HepG2 (cell line): ENCODE results near the gene MED1. TPM values are rescaled to one million over a fixed set of nuclear protein-coding genes. Genes with fewer than 3 reads are reported as not detected.

ENCODE experiments used
- ATAC-seq: fragments of 200-7000 bp; cut with Tn5 transposase; 3 replicates; pipeline ENCODE4 v1.9.1; 2020; ENCODE audit warnings: mild to moderate bottlenecking, moderate library complexity
- BruUV-seq: library from RNA; stranded (reverse); fragments of 400-500 nt; replicated peaks from 2 replicates; lab custom pipeline; 2021; lab: Mats Ljungman, UMichigan
- CTCF ChIA-PET: fragments of 300-600 bp; formaldehyde crosslinking; extraction: SDS; loops from one replicate; lab custom pipeline; 2021; ENCODE audit warnings: low total read pairs, inconsistent platforms, low intra/inter-chr PET ratio; lab: Yijun Ruan, JAX
- POLR2A ChIA-PET: fragments of 350-600 bp; sonication (Branson Sonifier 250); formaldehyde crosslinking; loops from one replicate; lab custom pipeline; 2020; ENCODE audit warnings: antibody characterized with exemption, inconsistent platforms; lab: Yijun Ruan, JAX
- DNase-seq: peaks from one replicate; pipeline ENCODE4 v3.0.0-alpha.2; 2015; ENCODE audit warnings: low spot score
- FAIRE-seq: peaks from 3 replicates; lab custom pipeline; 2011; peaks lifted over from hg19 to GRCh38; lab: Jason Lieb, UNC
- H2AFZ ChIP-seq: one replicate; pipeline ENCODE4 v1.6.1; 2011; ENCODE audit warnings: low read length, inconsistent platforms
- H3K27ac ChIP-seq: fragments of 300-600 bp; 3 replicates; pipeline ENCODE4 v1.8.0; 2011; ENCODE audit warnings: mixed run types, mild to moderate bottlenecking, mixed read lengths, low read length, inconsistent platforms; ENCODE audit not compliant: insufficient read depth; ENCODE audit errors: extremely low read length
- H3K27me3 ChIP-seq, 2 experiments: fragments of 200-600 bp in 1 of 2; 2 replicates in 1 of 2; 3 replicates in 1 of 2; pipeline versions ENCODE4 v1.6.0 to v1.8.0; 2011; ENCODE audit warnings: low read length in 2 of 2, mild to moderate bottlenecking in 2 of 2, moderate library complexity in 2 of 2, inconsistent platforms in 1 of 2; ENCODE audit not compliant: insufficient read depth in 2 of 2, control insufficient read depth in 1 of 2
- H3K36me3 ChIP-seq, 2 experiments: fragments of 200-600 bp in 1 of 2; replicated peaks in 1 of 2; 2 replicates in 1 of 2; 3 replicates in 1 of 2; pipeline versions ENCODE4 v1.5.1 to v1.8.0; 2011; ENCODE audit warnings: low read length in 2 of 2, inconsistent platforms in 1 of 2; ENCODE audit not compliant: insufficient read depth in 2 of 2, control insufficient read depth in 1 of 2
- H3K4me1 ChIP-seq: 2 replicates; pipeline ENCODE4 v1.5.1; 2012; ENCODE audit warnings: low read length, inconsistent platforms; ENCODE audit not compliant: insufficient read depth
- H3K4me2 ChIP-seq: 2 replicates; pipeline ENCODE4 v1.6.0; 2011; ENCODE audit warnings: low read depth, low read length, inconsistent platforms
- H3K4me3 ChIP-seq, 3 experiments: fragments of 200-600 bp in 1 of 3; sonication (generic), shearing (Covaris generic) in 1 of 3; replicated peaks in 1 of 3; 2 replicates each; pipeline ENCODE4 v1.5.1; 2011 to 2016; ENCODE audit warnings: low read length in 3 of 3, inconsistent platforms in 2 of 3, low read depth in 2 of 3, mild to moderate bottlenecking in 2 of 3, control low read depth in 1 of 3, mixed read lengths in 1 of 3; ENCODE audit not compliant: insufficient read depth in 1 of 3
- H3K79me2 ChIP-seq: one replicate; pipeline ENCODE4 v1.6.1; 2011; ENCODE audit warnings: low read length, inconsistent platforms; ENCODE audit not compliant: insufficient read depth
- H3K9ac ChIP-seq: 2 replicates; pipeline ENCODE4 v1.6.0; 2011; ENCODE audit warnings: mild to moderate bottlenecking, low read depth, low read length, inconsistent platforms; ENCODE audit not compliant: insufficient read depth
- H3K9me3 ChIP-seq: 2 replicates; pipeline ENCODE4 v1.5.1; 2012; ENCODE audit warnings: mild to moderate bottlenecking, low read length
- H4K20me1 ChIP-seq: 2 replicates; pipeline ENCODE4 v1.6.0; 2011; ENCODE audit warnings: inconsistent platforms, mild to moderate bottlenecking, low read length, moderate library complexity; ENCODE audit not compliant: insufficient read depth
- CHCHD3 ChIP-seq: sonication (generic); formaldehyde crosslinking; IDR thresholded peaks from 2 replicates; pipeline ENCODE4 v1.8.0; 2022; ENCODE audit warnings: mild to moderate bottlenecking, missing genetic modification reagents, moderate library complexity
- IRF2 ChIP-seq: IDR thresholded peaks from 2 replicates; pipeline ENCODE4 v1.6.1; 2018; ENCODE audit warnings: missing genetic modification reagents, missing compliant biosample characterization
- MTA3 ChIP-seq: sonication (generic); formaldehyde crosslinking; IDR thresholded peaks from 2 replicates; pipeline ENCODE4 v1.4.0; 2020; ENCODE audit warnings: missing genetic modification reagents
- NFKB2 ChIP-seq: sonication (generic); formaldehyde crosslinking; IDR thresholded peaks from 2 replicates; pipeline ENCODE4 v1.4.0; 2020; ENCODE audit warnings: missing genetic modification reagents, borderline replicate concordance
- NKX3-1 ChIP-seq: sonication (generic); formaldehyde crosslinking; IDR thresholded peaks from 2 replicates; pipeline ENCODE4 v1.5.0; 2020; ENCODE audit warnings: missing genetic modification reagents
- PAXIP1 ChIP-seq: sonication (generic); formaldehyde crosslinking; conservative IDR thresholded peaks from 2 replicates; pipeline ENCODE4 v1.4.0; 2020; ENCODE audit warnings: mild to moderate bottlenecking, missing genetic modification reagents, moderate library complexity
- SNAPC4 ChIP-seq: sonication (generic); formaldehyde crosslinking; IDR thresholded peaks from 2 replicates; pipeline ENCODE4 v1.4.0; 2020; ENCODE audit warnings: mild to moderate bottlenecking, missing genetic modification reagents
- ZFP1 ChIP-seq: IDR thresholded peaks from 2 replicates; pipeline ENCODE4 v1.6.1; 2016
- WGBS: methylation state at CpG from one replicate; pipeline ENCODE4 v1.1.6; 2017; ENCODE audit warnings: low lambda C conversion rate; 5-methylcytosine and 5-hydroxymethylcytosine counted together
- in situ Hi-C: cut with HindIII; loops from 2 replicates; pipeline ENCODE4 v1.10.0; 2017; ENCODE audit warnings: low pct_unique_long_range_greater_than_20kb; ENCODE audit not compliant: extremely low pct_ligation_motif_present
- intact Hi-C: fragments of 100-400 bp; cut with micrococcal nuclease; formaldehyde crosslinking; loops from one replicate; pipeline ENCODE4 v1.10.0; 2022; ENCODE audit not compliant: unreplicated experiment
- polyA plus RNA-seq, 8 experiments: library from polyadenylated mRNA; depleted of rRNA in 3 of 8; stranded (reverse) in 7 of 8; unstranded in 1 of 8; fragments of >200 nt; fragmentation: Illumina TruSeq in 4 of 8; extraction: Trizol in 4 of 8; gene quantifications; 2 replicates each; pipeline versions ENCODE4 v1.2.1 to v1.2.3, GENCODE V29; 2011 to 2016; ENCODE audit warnings: low read depth in 4 of 8, missing spikeins in 1 of 8, mixed read lengths in 1 of 8; ENCODE audit not compliant: insufficient read depth in 1 of 8
- total RNA-seq, 5 experiments: library from RNA; depleted of rRNA; stranded (reverse); fragments of >200 nt; fragmentation: Illumina TruSeq; extraction: Trizol; gene quantifications; 2 replicates each; pipeline ENCODE4 v1.2.3, GENCODE V29; 2016; ENCODE audit warnings: low read depth in 1 of 5

MED1 gene
- total and polyA plus RNA-seq, 2 of the 13 experiments (the other 11 are each of a cell fraction or from before 2014, with no cell fraction given): 37.5 to 40.1 TPM

DNA sequence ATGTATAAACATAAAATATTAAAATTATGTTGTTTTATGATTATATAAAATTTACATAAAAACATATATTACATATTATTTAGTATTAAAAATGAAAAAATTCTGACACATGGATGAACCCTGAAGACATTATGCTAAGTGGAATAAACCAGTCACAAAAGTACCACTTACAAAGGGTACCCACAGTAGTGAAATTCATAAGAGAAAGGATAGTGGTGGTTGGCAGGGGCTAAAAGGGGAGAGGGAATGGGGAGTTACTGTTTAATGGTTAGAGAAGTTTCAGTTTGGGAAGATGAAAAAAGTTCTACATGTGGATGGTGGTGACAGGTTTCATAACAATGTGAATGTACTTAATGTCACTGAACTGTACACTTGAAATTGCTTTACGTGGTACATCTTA lies 91.1 kb downstream of the MED1 start:
- peaks cover 17% of the 10 kb centered on the region; the same call in 1 of the 2 replicates for H4K20me1 ChIP-seq
- TF ChIP-seq ZFP1: no peak
- TF ChIP-seq PAXIP1 (CRISPR knock-in tag): no peak
- TF ChIP-seq NKX3-1: no peak
- TF ChIP-seq SNAPC4 (CRISPR knock-in tag): no peak
- TF ChIP-seq NFKB2 (CRISPR knock-in tag): no peak
- no peak for TF ChIP-seq MTA3 (CRISPR knock-in tag)
- no peak for TF ChIP-seq CHCHD3
- TF ChIP-seq IRF2 (CRISPR knock-in tag): no peak
- no peak overlapping the region for H3K9ac ChIP-seq
- H3K4me2 ChIP-seq: no peak overlapping the region
- peaks cover 3% of the 10 kb centered on the region for H3K79me2 ChIP-seq
- FAIRE-seq (no peak), DNase-seq (no peak), ATAC-seq (no peak)
- no peaks in the 10 kb centered on the region for H3K9me3 ChIP-seq
- CTCF ChIA-PET: no interaction called here
- in situ Hi-C loops (no loop called here), intact Hi-C loops (loop anchor here (5.0 kb wide), 1 partner anchor 63 kb away; no protein-coding TSS in a partner anchor)
- H3K27me3 ChIP-seq: no peaks in the 10 kb centered on the region
- peaks cover 20% of the 10 kb centered on the region for H3K4me1 ChIP-seq
- BruUV-seq: no TSS peak
- H3K36me3 ChIP-seq: no peaks in the 10 kb centered on the region
- 100% methylated on average over 1 of the region's 1 CpG for WGBS
- POLR2A ChIA-PET: no interaction called here
- H3K4me3 ChIP-seq: no peak overlapping the region
- no peak overlapping the region for H2AFZ ChIP-seq
- H3K27ac ChIP-seq: no peak overlapping the region
